ENCODE results near the gene NRP2.

NRP2 gene

GRCh38 chr2:205682239-205682970, at the start of gene NRP2:
TSS of gene NRP2 (plus strand) at chr2:205682501. CDS start at chr2:205683291, 790 bp downstream.
- peak; percentile 82 to 85 for DNase-seq (ENCODE audit: low read depth in 2 of 2)

DNA sequence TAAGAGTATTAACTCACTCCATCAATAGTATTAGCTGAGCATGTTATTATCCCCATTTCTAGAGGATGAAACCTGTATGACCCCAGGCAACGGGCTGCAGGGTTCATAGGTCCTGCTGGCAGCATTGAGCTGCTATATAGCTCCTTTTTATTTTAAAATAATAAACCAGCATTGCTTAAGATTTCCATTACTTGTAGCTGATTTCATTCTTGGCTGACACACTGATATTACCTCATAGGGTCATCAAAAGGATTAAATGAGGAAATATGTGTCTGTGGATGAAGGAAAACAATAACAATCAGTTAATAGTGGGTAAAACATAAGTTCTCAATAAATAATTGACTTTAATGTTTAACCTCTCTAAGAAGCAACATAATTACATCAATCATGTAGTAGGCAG, 48.3 kb upstream of the NRP2 start:
- no peak for DNase-seq (ENCODE audit: low read depth in 2 of 2)

DNA sequence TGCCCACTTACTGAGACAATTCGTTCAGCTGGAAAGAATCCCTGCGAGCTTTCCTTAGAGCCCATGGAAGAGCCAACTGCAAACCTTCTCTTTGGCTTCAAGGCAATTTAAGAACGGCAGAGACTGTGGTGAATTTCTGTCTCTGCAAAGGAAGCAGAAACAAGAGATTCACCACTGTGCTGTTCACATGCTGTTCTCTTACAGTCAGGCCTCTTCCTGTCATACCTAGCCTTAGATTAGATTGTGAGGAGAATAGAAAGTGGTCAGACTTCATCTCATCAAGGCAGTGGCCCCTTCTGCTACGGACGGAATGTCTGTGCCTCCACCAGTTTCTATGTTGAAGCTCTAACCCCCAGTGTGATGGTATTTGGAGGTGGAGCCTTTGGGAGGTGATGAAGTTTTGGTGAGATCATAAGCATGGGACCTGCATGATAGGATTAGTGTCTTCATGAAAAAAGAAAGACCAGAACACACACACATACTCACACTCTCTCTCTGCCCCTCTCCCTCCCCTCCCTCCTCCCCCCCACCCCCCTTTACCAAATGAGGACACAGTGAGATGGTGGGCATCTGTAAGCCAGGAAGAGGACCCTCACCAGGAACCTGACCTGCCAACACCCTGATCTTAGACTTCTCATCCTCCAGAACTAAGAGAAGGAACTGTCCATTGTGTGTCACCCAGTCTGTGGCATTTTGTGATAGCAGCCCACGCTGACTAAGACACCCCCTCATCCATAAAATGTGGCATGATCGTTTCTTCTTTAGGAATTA, 45.6 kb upstream of the NRP2 start:
- no peak for DNase-seq (ENCODE audit: low read depth in 2 of 2)

GRCh38 chr2:205637320-205637602, 45.0 kb upstream of the NRP2 start:
- DNase-seq (ENCODE audit: low read depth in 2 of 2), result no peak

- no peak for DNase-seq (ENCODE audit: low read depth in 2 of 2)
Measured at GRCh38 chr2:205637779-205638503, 44.4 kb upstream of the NRP2 start.

DNA sequence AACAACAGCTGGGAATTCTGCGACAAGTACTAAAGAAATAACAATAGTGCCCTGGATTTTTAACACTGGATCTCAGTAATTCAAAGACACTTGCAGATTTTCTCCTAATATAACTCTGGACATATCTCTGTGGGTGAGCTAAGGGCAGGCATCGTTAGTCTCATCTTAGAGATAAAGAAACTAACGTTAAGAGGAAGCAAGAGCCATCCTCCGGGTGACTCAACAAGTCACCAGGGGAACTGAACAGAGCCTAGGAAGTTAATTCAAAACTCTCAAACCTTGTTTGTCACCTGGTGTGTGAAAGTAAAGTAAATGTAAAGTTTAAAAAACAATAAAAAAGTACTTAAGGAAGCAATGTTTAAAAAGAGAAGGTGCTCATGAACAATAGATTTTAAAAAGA, 41.6 kb upstream of the NRP2 start:
- DNase-seq (ENCODE audit: low read depth in 2 of 2), result no peak

DNA sequence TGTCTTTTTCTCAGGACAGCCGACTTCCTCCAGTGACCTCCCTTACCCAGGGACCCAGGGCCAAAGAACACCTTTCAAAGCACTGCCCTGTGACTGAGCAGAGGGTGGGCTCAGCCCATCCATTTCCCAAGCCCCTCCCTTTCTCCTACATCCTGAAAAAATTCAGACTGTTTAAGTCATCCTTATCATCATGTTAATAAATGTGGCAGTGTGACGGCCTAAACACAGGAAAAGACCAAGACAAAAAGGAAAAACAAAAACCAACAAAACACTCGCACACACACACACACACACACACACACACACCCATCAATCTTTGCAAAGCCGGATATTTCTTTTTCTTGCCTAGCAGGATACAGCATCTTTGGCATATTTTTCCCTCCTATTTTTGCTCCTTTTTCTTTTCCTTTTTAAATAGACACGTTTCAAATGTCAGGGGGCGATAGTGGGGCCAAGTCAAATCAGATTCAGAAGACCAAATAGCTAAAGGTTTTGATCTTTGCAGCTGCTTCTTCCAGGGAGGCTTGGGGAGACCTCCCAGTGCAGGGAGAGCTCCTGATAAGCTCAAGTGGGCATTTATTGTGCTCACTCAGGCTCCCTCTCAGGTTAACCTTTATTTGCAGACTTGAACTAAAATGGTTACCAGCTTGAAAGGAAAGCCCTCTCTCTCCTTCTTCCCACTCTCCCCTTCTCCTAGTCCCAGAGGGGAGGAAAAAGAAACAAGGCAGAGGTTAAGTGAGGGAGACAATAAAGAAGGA, 39.5 kb upstream of the NRP2 start:
- no peak for DNase-seq (ENCODE audit: low read depth in 2 of 2)

- no peak for DNase-seq (ENCODE audit: low read depth in 2 of 2)
Measured at GRCh38 chr2:205643391-205643885, 38.9 kb upstream of the NRP2 start.

DNA sequence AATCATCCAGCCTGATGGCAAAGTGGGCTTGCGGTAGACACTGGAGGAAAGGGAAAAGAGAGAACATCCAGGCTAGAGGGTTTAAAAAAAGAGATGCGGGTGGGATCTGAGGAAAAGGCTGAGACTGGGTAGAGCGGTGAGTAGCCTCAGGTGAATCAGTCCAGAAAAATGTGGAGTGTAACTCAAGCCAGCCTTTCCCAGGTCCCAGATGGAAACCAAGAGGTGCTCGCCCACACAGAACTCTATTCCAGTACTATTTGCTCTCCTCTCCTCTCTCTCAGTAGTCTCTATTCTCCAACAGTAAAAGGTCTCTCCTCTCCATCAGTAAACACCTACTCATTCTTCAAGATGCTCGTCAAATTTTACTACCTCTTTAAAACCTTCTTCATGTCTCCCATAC, 38.3 kb upstream of the NRP2 start:
- no peak for DNase-seq (ENCODE audit: low read depth in 2 of 2)

DNA sequence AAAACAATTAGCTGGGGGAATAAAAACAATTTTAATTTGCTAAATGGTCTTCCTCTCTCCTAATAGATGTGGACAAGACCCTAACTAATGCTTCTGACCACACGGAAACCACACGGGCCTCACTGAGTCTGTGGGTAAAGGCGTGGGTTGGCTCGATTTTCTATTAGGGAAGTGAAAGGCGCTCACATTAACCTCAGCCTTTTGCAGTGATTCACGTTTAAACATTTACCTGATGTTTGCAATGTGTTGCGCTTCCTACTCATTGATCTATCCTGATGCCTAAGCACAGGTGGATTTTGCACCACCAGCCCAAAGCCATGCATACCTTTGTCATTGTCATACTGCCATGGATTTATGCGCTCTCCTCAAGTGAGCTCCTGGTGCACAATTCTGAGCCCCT, 35.6 kb upstream of the NRP2 start:
- no peak for DNase-seq (ENCODE audit: low read depth in 2 of 2)

DNA sequence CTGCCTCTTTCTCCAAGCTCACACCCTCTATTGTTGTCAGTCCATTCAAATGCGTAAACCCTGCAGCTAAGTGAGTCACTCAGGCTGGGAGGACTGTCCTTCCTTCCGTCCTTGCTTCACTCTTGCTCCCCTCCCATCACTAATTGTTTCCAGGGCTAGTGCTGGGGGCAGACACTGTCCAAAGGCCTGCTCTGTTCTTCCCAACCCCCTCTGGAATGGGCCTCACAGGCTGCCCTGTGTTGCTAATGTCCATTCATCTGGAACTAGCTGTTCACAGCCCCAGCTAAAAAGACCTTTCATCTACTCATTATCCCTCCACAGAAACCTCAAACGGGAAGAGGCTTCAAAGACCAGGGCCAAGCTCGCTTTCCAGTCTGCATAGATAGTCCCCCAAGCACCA, 31.9 kb upstream of the NRP2 start:
- DNase-seq (ENCODE audit: low read depth in 2 of 2), result no peak

DNA sequence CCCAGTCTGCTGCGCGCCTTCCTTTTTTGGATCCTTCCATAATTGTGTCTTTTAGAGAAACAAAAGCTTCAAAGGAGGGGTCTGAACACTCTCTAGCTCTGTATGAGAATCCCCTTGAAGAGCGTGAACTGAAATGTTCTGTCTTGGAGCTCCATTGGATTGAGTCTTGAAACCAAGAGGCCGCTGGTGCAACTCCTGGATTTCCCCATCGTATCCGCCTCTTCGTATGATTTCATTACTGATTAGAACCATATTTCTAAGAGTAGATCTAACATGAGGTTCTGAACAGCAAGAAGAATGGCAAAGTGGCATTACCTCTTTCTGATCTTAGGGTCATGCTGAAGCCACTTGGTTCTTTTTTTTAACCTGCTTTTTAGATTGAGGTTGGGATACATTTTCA, 31.4 kb upstream of the NRP2 start:
- no peak for DNase-seq (ENCODE audit: low read depth in 2 of 2)

GRCh38 chr2:205651719-205652118, 30.6 kb upstream of the NRP2 start:
- no peak for DNase-seq (ENCODE audit: low read depth in 2 of 2)

- DNase-seq (ENCODE audit: low read depth in 2 of 2), result peak; percentile 62 to 66
Measured at GRCh38 chr2:205654878-205655605, 27.3 kb upstream of the NRP2 start.

GRCh38 chr2:205655779-205656456, 26.4 kb upstream of the NRP2 start:
- peak in 1 of 2 experiments; percentile 39 for DNase-seq (ENCODE audit: low read depth in 2 of 2)

GRCh38 chr2:205656461-205656860, 25.8 kb upstream of the NRP2 start:
- DNase-seq (ENCODE audit: low read depth in 2 of 2), result no peak

GRCh38 chr2:205656941-205657340, 25.4 kb upstream of the NRP2 start:
- DNase-seq (ENCODE audit: low read depth in 2 of 2), result no peak

GRCh38 chr2:205657579-205657978, 24.7 kb upstream of the NRP2 start:
- DNase-seq (ENCODE audit: low read depth in 2 of 2), result peak; percentile 89 to 91

- DNase-seq (ENCODE audit: low read depth in 2 of 2), result no peak
Measured at GRCh38 chr2:205658068-205658467, 24.2 kb upstream of the NRP2 start.

DNA sequence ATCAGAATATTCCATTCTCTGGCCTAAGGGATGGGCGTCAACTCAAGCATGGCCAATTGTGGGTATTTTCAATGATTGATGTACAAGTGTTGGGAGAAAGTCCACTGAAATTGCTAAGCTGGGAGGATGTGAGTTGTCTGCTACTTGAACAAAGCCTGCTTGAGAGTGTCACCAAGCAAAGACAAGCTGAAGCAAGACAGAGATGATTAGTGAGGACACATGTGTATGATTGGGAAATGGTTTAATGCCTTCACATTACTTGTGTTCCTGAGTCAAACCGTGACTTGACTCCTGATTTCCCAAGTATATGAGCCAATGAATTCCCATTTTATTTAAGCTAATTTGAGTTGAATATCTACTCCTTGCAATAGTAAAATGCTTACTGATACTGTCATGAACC, 23.7 kb upstream of the NRP2 start:
- DNase-seq (ENCODE audit: low read depth in 2 of 2), result no peak

GRCh38 chr2:205659922-205660321, 22.4 kb upstream of the NRP2 start:
- DNase-seq (ENCODE audit: low read depth in 2 of 2), result no peak
